GM20431 (cell line): ENCODE results near the gene SYT17.
"Not testable (repeated sequence)": the region's sequence is repeated elsewhere in the genome, so short reads cannot be mapped to it uniquely, and the experiment has no call there.

ENCODE experiments used
- in situ Hi-C: fragments of 300-500 bp; cut with MseI, MboI; formaldehyde crosslinking; loops from one replicate; pipeline ENCODE4 v1.15.0; 2020; ENCODE audit warnings: low sequenced_read_pairs; ENCODE audit not compliant: unreplicated experiment

The SYT17 gene

GRCh38 chr16:19170043-19170655 is 2.1 kb downstream of the SYT17 start:
- in situ Hi-C loops: loop anchor here (10.0 kb wide), 1 partner anchor 65 kb away; no protein-coding TSS in a partner anchor

GRCh38 chr16:19172098-19172780 is 4.2 kb downstream of the SYT17 start:
- in situ Hi-C loops: loop anchor here (10.0 kb wide), 1 partner anchor 67 kb away; no protein-coding TSS in a partner anchor

- in situ Hi-C loops: loop anchor here (10.0 kb wide), 1 partner anchor 68 kb away; no protein-coding TSS in a partner anchor
Observed at GRCh38 chr16:19173059-19173458, 5.0 kb downstream of the SYT17 start.

- in situ Hi-C loops: loop anchor here (10.0 kb wide), 1 partner anchor 69 kb away; no protein-coding TSS in a partner anchor
Observed at GRCh38 chr16:19173649-19174383, 5.8 kb downstream of the SYT17 start.

GRCh38 chr16:19174478-19174877 is 6.4 kb downstream of the SYT17 start:
- in situ Hi-C loops: loop anchor here (10.0 kb wide), 1 partner anchor 70 kb away; no protein-coding TSS in a partner anchor

GRCh38 chr16:19175492-19176262 is 7.6 kb downstream of the SYT17 start:
- in situ Hi-C loops: loop anchor here (10.0 kb wide), 1 partner anchor 71 kb away; no protein-coding TSS in a partner anchor

DNA sequence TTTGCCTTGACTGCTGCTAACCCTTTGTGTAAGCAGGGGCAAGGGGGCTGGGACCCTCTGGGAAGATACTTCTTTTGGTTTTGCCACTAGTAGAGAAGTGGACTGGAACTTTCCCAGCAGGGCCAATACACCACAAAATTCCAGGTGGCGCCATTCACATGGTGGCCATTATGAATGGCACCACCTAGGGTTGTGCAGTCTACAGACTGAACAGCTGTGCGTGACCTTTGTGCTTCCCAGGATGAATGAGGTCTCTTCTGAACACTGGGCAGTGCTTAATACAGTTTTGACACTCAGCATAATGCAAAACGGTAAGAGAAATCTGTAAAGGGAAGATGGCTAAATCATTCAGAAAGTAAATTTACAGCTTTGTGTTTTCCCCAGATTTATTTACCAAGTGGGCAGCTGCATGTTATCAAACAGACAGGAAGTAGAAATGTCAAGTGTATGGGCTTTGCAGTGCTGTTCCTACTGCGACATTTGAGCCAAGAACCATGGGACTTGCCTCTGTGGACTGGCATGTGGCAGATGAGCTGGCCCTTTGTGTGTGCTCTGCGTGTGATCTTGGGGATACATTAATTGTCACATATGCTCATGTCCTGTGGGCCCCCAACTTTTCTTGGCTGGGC is 9.2 kb downstream of the SYT17 start:
- in situ Hi-C loops: loop anchor here (10.0 kb wide), 1 partner anchor 72 kb away; no protein-coding TSS in a partner anchor

DNA sequence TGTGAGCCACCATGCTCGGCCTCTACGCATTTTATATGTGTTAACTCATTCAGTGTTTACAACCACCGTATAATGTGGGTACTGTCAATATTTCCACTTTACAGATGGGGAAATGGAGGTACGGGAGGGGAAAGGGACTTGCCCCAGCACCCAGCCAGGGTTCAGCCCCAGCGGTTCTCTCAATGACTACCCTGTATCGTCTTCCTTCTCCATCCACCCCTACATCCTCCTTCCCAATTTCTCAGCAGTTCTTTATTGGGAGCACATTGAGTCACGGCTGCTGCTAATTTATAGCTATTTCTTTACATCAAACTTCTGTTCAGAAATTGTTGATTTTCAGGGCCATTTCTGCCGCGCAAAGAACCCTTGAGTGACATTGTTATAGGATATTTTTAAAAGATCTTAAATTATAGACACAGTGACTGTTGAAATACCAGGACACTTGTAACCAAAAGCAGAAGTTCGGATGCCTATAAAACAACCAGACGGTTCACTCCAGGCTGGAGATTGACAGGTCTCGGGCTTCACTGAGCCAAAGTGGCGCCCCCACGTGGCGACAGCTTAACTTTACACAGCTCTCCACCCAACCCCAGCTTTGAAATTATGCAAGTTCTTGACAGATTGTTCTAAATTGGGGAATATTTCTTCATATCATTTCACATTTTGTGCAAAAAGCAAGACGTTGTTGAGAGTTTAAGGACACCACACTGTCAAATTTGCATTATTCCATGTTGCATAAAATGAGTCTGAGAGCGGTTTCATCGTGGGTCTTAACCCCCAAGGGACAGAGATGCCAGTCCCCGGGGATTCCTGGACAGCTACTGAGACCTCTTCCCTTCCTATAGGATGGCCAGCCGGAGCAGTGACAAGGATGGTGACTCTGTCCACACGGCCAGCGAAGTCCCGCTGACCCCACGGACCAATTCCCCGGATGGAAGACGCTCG is 11.8 kb downstream of the SYT17 start:
- in situ Hi-C loops: loop anchor here (10.0 kb wide), 1 partner anchor 75 kb away; no protein-coding TSS in a partner anchor

GRCh38 chr16:19180741-19181140 is 12.7 kb downstream of the SYT17 start:
- in situ Hi-C loops: no loop called here

DNA sequence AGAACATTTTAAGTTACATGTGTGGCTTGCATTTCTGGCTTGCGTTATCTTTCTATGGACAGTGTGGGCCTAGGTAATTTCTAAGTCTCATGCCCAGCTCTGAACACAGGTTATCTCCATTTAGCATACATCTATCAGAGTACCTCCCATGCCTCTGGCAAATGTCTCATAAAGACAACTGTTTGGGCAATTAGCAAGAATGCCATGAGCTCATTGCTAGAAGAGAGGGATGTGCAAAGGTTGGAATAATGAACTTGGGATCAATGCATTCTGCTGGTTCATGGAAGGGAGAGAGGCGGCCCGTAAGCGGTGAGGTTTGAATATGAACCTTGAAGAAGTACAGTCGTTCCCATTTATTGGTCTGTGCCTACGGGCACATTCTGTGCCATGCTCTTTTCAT is 14.4 kb downstream of the SYT17 start:
- in situ Hi-C loops: no loop called here

DNA sequence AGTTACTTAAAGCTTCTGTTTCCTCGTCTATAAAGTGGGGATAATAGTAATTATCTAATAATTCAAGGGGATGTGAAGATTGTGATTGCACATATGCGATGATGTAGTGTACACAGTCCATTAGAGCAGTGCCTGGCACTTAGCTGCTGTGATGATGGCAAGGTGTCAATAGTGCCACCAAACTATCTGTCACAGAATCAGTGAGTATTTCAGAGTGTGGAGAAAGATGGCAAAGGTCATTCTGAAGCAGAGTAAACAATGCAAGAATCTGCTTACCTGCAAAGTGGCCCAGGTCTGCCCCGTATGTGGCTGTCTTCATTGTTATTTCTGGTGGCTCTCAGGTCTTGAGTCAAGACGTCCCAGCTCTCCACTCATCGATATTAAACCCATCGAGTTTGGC is 15.1 kb downstream of the SYT17 start:
- in situ Hi-C loops: no loop called here

GRCh38 chr16:19184823-19185509 is 16.9 kb downstream of the SYT17 start:
- in situ Hi-C loops: no loop called here

GRCh38 chr16:19185510-19185851 is 17.4 kb downstream of the SYT17 start:
- in situ Hi-C loops: no loop called here

- in situ Hi-C loops: no loop called here
Observed at GRCh38 chr16:19186408-19186807, 18.4 kb downstream of the SYT17 start.

- in situ Hi-C loops: not testable (repeated sequence)
Observed at GRCh38 chr16:19187961-19188360, 19.9 kb downstream of the SYT17 start.

GRCh38 chr16:19188406-19188805 is 20.4 kb downstream of the SYT17 start:
- in situ Hi-C loops: no loop called here

- in situ Hi-C loops: no loop called here
Observed at GRCh38 chr16:19192865-19193264, 24.8 kb downstream of the SYT17 start.

DNA sequence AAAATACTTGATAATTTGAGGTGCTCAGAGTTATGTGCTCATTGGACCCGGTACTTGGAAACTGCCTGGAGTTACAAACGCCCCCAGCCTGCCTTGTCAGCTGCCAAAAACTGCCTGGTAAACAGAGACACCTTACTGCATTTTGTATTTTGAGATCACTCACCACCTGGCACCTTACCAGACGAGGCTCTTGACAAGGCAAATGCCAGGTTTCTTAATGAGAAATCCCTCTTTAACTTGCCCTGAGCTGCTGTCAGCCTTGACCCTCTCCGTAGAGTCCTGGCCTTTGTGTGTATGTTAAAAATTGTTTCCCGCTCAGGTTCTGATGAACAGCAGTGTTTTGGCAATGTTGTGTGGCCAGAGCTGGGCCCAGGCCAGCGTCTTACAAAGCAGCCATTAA is 28.8 kb downstream of the SYT17 start:
- in situ Hi-C loops: no loop called here
